Neural cell (in vitro differentiated cells): ENCODE data around the gene SETD5. TPM values are rescaled to one million over a fixed set of nuclear protein-coding genes. Genes with fewer than 3 reads are reported as not detected.

ENCODE experiments used
- H2AFZ ChIP-seq: fragments of 200-600, 300-800 bp; sonication (generic), shearing (Covaris generic); 2 replicates; pipeline ENCODE4 v1.6.0; 2014; ENCODE audit warnings: low read depth, mild to moderate bottlenecking, antibody characterized with exemption, low read length, moderate library complexity
- H3F3A ChIP-seq: fragments of 200-600 bp; shearing (Covaris generic); 2 replicates; pipeline ENCODE4 v1.6.1; 2016; ENCODE audit warnings: mild to moderate bottlenecking, moderate library complexity, mixed read lengths, antibody characterized with exemption, low read length; ENCODE audit not compliant: insufficient read depth, poor library complexity, severe bottlenecking
- H3K27ac ChIP-seq: fragments of 200-600, 300-800 bp; sonication (generic), shearing (Covaris generic); 2 replicates; pipeline ENCODE4 v1.5.1; 2014; ENCODE audit warnings: mild to moderate bottlenecking, low read length, moderate library complexity
- H3K27me3 ChIP-seq: fragments of 300-800, 200-600 bp; sonication (generic), shearing (Covaris generic); 2 replicates; pipeline ENCODE4 v1.6.0; 2014; ENCODE audit warnings: mild to moderate bottlenecking, low read depth, low read length, moderate library complexity; ENCODE audit not compliant: insufficient read depth
- H3K36me3 ChIP-seq: fragments of 300-800, 200-600 bp; sonication (generic), shearing (Covaris generic); 2 replicates; pipeline ENCODE4 v1.5.1; 2014; ENCODE audit warnings: mild to moderate bottlenecking, antibody characterized with exemption, low read length, moderate library complexity; ENCODE audit not compliant: insufficient read depth
- H3K4me2 ChIP-seq: fragments of 300-800, 200-600 bp; sonication (generic), shearing (Covaris generic); 2 replicates; pipeline ENCODE4 v1.6.0; 2014; ENCODE audit warnings: mild to moderate bottlenecking, low read length
- H3K4me3 ChIP-seq: fragments of 300-800, 200-600 bp; sonication (generic), shearing (Covaris generic); 2 replicates; pipeline ENCODE4 v1.5.1; 2014; ENCODE audit warnings: mild to moderate bottlenecking, low read length, moderate library complexity
- H3K79me2 ChIP-seq: fragments of 200-600 bp; shearing (Covaris generic); replicated peaks from 2 replicates; pipeline ENCODE4 v1.6.0; 2014; ENCODE audit warnings: mild to moderate bottlenecking, low read length, moderate library complexity; ENCODE audit not compliant: insufficient read depth
- H3K9ac ChIP-seq: fragments of 300-800, 200-600 bp; sonication (generic), shearing (Covaris generic); 2 replicates; pipeline ENCODE4 v1.6.1; 2016; ENCODE audit warnings: mild to moderate bottlenecking, low read length, mixed read lengths
- H3K9me2 ChIP-seq: fragments of 200-600 bp; shearing (Covaris generic); 2 replicates; pipeline ENCODE4 v1.6.1; 2016; ENCODE audit warnings: mild to moderate bottlenecking, low read length, mixed read lengths; ENCODE audit not compliant: insufficient read depth
- H3K9me3 ChIP-seq: fragments of 200-600, 300-800 bp; sonication (generic), shearing (Covaris generic); 2 replicates; pipeline ENCODE4 v1.6.1; 2016; ENCODE audit warnings: mild to moderate bottlenecking, mixed run types, low read length, moderate library complexity, mixed read lengths
- H4K20me1 ChIP-seq: fragments of 200-600 bp; shearing (Covaris generic); 2 replicates; pipeline ENCODE4 v1.6.1; 2016; ENCODE audit warnings: mild to moderate bottlenecking, mixed run types; ENCODE audit not compliant: insufficient read depth
- EP300 ChIP-seq: fragments of 450-650 bp; conservative IDR thresholded peaks from 2 replicates; pipeline ENCODE4 v1.6.1; 2014; ENCODE audit warnings: antibody characterized with exemption, mild to moderate bottlenecking, moderate library complexity; ENCODE audit not compliant: poor library complexity, severe bottlenecking
- EZH2 ChIP-seq: fragments of 200-600, 300-800 bp; shearing (Covaris generic), sonication (generic); IDR thresholded peaks from 2 replicates; pipeline ENCODE4 v1.6.1; 2014; ENCODE audit warnings: antibody characterized with exemption, low read length, borderline replicate concordance, mild to moderate bottlenecking; ENCODE audit not compliant: insufficient read depth, poor library complexity, severe bottlenecking
- MXI1 ChIP-seq: fragments of 450-650 bp; conservative IDR thresholded peaks from 2 replicates; pipeline ENCODE4 v1.6.1; 2014; ENCODE audit warnings: antibody characterized with exemption, mild to moderate bottlenecking; ENCODE audit not compliant: poor library complexity, severe bottlenecking
- POLR2AphosphoS5 ChIP-seq: IDR thresholded peaks from 2 replicates; pipeline ENCODE4 v1.6.1; 2012
- RAD21 ChIP-seq: fragments of 450-650 bp; conservative IDR thresholded peaks from 2 replicates; pipeline ENCODE4 v1.6.1; 2014; ENCODE audit warnings: antibody characterized with exemption, mild to moderate bottlenecking, moderate library complexity
- SMC3 ChIP-seq: fragments of 450-650 bp; conservative IDR thresholded peaks from 2 replicates; pipeline ENCODE4 v1.6.1; 2014; ENCODE audit warnings: antibody characterized with exemption, mild to moderate bottlenecking, moderate library complexity; ENCODE audit not compliant: poor library complexity
- TAF1 ChIP-seq: IDR thresholded peaks from 2 replicates; pipeline ENCODE4 v1.6.1; 2012; ENCODE audit warnings: low read depth
- polyA plus RNA-seq: library from polyadenylated mRNA; depleted of rRNA; stranded (reverse); fragments of >200 nt; gene quantifications from 2 replicates; pipeline ENCODE4 v1.2.3, GENCODE V29; 2014
- TF ChIP-seq, protein P1 (sequence below): IDR thresholded peaks from 2 replicates; pipeline ENCODE4 v1.6.1; 2012; ENCODE audit warnings: borderline replicate concordance
- TF ChIP-seq, protein P2 (sequence below): fragments of 450-650 bp; IDR thresholded peaks from 2 replicates; pipeline ENCODE4 v1.5.1; 2014; ENCODE audit warnings: antibody characterized with exemption, mild to moderate bottlenecking, moderate library complexity; ENCODE audit not compliant: poor library complexity, severe bottlenecking

SETD5 gene
- polyA plus RNA-seq, 1 donor from 2014 or later = 38.0 TPM

DNA sequence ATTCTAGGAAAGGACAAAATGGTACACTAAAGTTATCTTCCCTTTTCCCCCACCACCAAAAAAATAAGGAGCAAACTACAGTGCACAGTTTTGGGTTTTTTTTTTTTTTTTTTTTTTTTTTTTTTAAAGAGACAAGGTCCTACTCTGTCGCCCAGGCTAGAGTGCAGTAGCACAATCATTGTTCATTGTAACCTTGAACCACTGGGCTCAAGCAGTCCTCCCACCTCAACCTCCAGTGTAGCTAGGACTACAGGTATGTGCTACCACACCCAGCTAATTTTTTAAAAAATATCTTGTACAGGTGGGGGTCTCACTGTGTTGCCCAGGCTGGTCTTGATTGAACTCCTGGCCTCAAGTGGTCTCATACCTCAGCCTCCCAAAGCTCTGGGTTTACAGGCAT, 14.9 kb downstream of the SETD5 start:
- TF ChIP-seq EP300 (no peak), TAF1 (no peak), RAD21 (no peak), EZH2 (no peak), MXI1 (no peak), SMC3 (no peak), POLR2AphosphoS5 (no peak)
- TF ChIP-seq, protein P1, sequence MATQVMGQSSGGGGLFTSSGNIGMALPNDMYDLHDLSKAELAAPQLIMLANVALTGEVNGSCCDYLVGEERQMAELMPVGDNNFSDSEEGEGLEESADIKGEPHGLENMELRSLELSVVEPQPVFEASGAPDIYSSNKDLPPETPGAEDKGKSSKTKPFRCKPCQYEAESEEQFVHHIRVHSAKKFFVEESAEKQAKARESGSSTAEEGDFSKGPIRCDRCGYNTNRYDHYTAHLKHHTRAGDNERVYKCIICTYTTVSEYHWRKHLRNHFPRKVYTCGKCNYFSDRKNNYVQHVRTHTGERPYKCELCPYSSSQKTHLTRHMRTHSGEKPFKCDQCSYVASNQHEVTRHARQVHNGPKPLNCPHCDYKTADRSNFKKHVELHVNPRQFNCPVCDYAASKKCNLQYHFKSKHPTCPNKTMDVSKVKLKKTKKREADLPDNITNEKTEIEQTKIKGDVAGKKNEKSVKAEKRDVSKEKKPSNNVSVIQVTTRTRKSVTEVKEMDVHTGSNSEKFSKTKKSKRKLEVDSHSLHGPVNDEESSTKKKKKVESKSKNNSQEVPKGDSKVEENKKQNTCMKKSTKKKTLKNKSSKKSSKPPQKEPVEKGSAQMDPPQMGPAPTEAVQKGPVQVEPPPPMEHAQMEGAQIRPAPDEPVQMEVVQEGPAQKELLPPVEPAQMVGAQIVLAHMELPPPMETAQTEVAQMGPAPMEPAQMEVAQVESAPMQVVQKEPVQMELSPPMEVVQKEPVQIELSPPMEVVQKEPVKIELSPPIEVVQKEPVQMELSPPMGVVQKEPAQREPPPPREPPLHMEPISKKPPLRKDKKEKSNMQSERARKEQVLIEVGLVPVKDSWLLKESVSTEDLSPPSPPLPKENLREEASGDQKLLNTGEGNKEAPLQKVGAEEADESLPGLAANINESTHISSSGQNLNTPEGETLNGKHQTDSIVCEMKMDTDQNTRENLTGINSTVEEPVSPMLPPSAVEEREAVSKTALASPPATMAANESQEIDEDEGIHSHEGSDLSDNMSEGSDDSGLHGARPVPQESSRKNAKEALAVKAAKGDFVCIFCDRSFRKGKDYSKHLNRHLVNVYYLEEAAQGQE = no peak
- TF ChIP-seq, protein P2, sequence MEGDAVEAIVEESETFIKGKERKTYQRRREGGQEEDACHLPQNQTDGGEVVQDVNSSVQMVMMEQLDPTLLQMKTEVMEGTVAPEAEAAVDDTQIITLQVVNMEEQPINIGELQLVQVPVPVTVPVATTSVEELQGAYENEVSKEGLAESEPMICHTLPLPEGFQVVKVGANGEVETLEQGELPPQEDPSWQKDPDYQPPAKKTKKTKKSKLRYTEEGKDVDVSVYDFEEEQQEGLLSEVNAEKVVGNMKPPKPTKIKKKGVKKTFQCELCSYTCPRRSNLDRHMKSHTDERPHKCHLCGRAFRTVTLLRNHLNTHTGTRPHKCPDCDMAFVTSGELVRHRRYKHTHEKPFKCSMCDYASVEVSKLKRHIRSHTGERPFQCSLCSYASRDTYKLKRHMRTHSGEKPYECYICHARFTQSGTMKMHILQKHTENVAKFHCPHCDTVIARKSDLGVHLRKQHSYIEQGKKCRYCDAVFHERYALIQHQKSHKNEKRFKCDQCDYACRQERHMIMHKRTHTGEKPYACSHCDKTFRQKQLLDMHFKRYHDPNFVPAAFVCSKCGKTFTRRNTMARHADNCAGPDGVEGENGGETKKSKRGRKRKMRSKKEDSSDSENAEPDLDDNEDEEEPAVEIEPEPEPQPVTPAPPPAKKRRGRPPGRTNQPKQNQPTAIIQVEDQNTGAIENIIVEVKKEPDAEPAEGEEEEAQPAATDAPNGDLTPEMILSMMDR = no peak
- Histone ChIP-seq H2AFZ (no peak overlapping the region), H3K27me3 (no peaks in the 10 kb centered on the region), H3K36me3 (no peaks in the 10 kb centered on the region), H3K9me3 (peaks cover 7% of the 10 kb centered on the region), H3K4me3 (no peak overlapping the region), H3K9me2 (no peaks in the 10 kb centered on the region), H3K4me2 (no peak overlapping the region), H3F3A (no peaks in the 10 kb centered on the region), H3K9ac (no peak overlapping the region), H3K27ac (no peak overlapping the region), H3K79me2 (peaks cover 98% of the 10 kb centered on the region), H4K20me1 (no peaks in the 10 kb centered on the region)

DNA sequence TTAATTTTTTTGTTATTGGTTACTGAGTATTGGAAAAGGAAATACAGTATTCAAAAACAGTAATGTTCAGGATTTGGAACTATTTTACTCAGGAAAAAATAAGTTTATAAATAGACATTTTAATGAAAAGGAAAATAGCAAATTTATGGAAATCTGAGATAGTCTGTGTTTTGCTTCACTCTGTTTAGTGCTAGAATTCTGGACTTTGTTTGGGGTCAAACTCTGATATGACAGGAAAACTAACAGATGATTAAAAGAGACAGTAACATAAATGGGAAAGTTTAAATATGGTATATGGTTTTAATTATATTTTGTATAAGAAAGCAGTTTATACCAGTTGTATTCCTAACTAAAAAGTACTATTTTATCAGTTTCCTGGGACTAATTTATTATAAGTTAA, 17.4 kb downstream of the SETD5 start:
- no peaks in the 10 kb centered on the region for H3K27me3 ChIP-seq
- no peaks in the 10 kb centered on the region for H3K9me2 ChIP-seq
- no peak for TF ChIP-seq EP300
- TF ChIP-seq TAF1 = no peak
- TF ChIP-seq, protein P1 = no peak
- no peak for TF ChIP-seq EZH2
- TF ChIP-seq POLR2AphosphoS5 = no peak
- TF ChIP-seq, protein P2 = no peak
- TF ChIP-seq RAD21 = no peak
- H3K79me2 ChIP-seq = peaks cover 88% of the 10 kb centered on the region
- no peaks in the 10 kb centered on the region for H4K20me1 ChIP-seq
- H3K4me2 ChIP-seq = no peak overlapping the region
- no peak overlapping the region for H2AFZ ChIP-seq
- peaks cover 4% of the 10 kb centered on the region for H3K9me3 ChIP-seq
- no peak overlapping the region for H3K4me3 ChIP-seq
- H3K27ac ChIP-seq = no peak overlapping the region
- H3F3A ChIP-seq = no peaks in the 10 kb centered on the region
- H3K36me3 ChIP-seq = no peaks in the 10 kb centered on the region
- no peak overlapping the region for H3K9ac ChIP-seq
